HG03558 (cell line): ENCODE results near the gene C2orf74.
"Not testable (repeated sequence)": the region's sequence is repeated elsewhere in the genome, so short reads cannot be mapped to it uniquely, and the experiment has no call there.

Experiments
- ATAC-seq: cut with Tn5 transposase; IDR thresholded peaks from one replicate; pipeline ENCODE4 v1.9.1; 2021; ENCODE audit warnings: moderate number of reproducible peaks; ENCODE audit not compliant: unreplicated experiment; ENCODE audit errors: extremely low read depth

Gene C2orf74

DNA sequence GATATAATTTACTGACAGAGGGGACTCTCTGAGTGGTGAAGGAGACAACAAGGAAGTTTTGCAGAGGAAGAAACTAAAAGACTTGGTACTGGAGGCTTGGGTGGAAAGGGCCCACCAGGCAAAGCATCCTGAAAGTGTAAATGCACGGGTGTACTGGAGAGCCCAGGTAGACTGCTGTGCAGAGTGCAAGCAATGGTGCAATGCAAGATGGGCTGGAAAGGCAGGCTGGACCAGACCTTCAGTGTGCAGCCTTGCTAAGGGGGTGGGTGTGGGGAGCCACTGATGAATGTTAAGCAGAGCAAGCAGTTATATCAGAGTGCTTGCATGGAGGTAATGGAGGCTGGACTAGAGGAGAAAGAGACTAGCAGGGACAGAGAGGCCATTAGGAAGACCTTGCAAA, 10.7 kb downstream of the C2orf74 start:
- ATAC-seq: no peak

DNA sequence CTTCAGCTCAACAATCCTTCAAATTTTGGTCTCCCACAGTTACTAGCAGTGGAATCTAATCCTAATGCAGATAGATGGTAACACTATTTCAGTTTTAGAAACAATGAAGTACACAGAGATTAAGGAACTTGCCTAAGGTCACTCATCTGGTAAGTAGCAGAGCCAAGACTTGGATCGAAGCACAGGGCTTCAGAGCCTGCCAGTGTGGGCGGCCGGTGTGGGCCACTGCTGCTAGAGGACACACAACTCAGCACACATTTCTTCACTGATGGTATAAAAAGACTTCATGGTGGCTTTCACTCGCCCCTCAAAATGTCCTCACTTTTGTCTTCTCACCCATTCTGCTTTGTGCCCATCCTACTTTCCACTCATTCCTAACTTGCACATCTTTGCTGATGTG, 11.1 kb downstream of the C2orf74 start:
- ATAC-seq: no peak

DNA sequence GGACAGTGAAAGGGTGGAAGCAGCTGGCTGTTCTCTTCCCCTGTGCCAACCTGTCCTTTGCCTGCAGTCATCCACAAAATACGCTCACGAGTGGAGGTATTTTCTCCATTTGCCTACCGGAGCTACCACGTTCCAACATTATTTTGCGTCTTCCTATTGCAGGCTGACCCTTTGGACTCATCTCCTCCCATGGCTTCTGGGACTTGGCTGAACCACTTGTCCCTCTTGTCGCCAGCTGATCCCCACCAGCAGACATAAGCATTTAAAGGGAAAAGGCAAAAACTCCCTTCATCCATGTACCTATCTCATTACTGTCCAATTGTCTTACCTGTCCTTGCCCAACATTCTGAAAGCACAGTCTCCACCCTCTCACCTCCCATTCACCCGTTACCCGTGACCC, 13.0 kb downstream of the C2orf74 start:
- no peak for ATAC-seq

DNA sequence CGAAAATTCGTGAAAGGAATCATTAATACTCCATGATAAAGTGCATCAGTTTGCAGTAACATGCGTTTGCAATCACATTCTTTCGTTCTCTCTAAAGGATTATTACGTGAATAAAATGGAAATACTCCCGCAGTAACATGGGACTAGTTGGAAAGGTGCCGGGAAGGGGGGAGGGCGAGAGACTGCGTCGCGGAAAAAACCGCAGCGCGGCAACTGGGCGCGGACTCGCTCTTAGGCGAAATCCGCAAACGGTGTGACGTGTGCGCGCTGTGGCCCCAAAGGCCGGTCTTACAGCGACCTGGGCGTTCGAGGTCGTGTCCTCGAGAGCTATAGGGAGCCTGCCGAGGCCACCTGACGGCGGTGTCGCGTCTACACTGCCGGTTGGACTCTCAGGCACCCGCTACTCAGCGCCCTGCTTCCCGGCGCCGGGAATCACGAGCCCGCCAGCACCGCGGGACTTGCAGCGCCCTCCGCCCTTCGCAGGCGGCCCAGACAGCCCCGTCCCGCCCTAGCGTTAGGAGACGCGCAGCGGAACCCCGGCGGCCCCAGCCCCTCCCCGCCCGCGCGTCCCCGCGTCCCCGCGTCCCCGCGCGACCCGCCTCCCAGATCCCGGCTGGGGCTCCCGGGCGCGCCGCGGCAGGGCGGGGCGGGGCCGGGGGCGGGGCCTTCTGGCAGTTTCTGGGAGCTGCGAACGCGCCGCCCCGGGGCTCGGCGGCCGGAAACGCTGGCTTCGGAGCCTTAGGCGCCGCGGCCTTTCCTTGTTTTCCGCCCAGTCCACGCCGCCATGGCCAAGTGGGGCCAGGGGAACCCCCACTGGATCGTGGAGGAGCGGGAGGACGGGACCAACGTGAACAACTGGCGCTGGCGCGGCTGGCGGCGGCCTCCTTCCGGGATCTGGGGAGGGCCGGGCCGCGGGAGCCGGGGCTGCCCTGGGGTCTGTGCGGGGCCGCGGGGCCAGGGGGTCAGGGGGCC, 15.1 kb downstream of the C2orf74 start:
- peak; percentile 60 for ATAC-seq

DNA sequence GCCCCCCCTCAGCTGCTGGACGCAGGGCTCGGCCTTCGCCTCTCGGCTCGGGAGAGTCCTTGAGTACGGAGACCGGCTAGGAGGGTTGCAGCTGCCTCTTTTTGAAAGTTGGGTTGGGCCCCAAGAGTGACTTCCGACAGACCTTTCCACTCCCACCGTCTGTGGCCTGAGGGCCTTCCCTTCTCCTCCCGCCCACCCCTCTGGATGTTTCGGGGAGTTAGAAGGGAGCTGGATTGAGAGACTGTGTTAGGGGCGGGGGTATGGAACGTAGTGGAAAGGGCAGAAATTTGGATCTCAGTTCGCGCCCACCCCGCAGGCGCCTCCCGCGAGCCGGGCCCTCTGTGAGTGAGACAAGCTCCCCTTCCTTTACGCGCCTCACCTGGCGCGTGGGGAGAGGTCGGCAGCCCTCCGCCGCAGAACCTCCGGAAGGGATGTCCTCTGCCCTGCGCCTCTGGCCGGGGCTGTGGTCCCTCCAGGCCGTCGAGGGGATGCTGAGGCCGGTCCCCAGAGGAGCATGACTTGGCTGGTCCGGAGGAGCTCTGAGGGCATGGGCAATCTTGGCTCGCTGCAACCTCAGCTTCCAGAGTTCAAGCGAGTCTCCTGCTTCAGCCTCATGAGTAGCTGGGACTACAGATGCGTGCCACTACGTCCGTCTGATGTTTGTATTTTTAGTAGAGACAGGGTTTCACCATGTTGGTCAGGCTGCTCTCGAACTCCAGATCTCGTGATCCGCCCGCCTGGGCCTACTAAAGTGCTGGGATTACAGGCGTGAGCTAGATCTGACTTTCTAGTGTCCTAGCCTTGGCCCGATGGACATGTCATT, 15.9 kb downstream of the C2orf74 start:
- ATAC-seq: no peak

DNA sequence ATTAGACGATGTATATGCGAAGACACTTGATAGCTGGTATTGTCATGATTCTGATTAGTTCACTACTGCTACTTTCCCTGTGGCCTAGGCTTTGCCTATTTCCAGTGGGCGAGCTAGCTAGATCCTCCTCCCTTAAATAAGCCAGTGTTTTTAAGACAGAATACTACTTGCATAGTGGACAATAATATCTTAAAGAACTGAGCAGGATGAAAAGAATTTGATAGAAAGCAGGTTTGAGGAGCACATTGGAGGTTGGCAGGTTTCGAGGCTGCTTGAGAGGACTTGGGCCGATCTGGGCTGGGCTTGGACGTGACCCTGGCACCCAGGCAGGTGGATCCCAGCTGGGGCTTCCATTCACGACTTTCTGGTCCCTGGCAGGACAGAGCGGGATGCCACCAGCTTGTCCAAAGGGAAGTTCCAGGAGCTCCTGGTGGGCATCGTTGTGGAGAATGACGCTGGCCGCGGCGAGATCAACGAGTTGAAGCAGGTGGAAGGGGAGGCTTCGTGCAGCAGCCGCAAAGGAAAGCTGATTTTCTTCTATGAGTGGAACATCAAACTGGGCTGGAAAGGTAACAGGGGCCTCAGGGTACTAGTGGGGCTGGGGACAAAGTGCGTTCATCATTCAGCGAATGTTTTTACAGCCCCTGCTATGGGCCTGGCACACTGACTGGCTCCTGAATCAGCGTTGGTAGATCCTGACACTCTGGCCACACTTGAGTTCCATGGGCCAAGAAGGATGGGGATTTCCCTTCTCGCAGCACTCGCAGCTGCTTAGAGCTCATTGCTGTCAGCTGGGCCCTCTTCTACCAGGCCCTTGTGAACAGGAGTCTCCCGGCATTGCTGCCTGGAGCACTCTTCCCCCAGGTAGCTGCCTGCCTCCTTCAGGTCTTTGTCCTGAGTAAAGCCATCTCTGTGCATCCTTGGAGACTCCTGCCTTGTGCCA, 16.9 kb downstream of the C2orf74 start:
- no peak for ATAC-seq

DNA sequence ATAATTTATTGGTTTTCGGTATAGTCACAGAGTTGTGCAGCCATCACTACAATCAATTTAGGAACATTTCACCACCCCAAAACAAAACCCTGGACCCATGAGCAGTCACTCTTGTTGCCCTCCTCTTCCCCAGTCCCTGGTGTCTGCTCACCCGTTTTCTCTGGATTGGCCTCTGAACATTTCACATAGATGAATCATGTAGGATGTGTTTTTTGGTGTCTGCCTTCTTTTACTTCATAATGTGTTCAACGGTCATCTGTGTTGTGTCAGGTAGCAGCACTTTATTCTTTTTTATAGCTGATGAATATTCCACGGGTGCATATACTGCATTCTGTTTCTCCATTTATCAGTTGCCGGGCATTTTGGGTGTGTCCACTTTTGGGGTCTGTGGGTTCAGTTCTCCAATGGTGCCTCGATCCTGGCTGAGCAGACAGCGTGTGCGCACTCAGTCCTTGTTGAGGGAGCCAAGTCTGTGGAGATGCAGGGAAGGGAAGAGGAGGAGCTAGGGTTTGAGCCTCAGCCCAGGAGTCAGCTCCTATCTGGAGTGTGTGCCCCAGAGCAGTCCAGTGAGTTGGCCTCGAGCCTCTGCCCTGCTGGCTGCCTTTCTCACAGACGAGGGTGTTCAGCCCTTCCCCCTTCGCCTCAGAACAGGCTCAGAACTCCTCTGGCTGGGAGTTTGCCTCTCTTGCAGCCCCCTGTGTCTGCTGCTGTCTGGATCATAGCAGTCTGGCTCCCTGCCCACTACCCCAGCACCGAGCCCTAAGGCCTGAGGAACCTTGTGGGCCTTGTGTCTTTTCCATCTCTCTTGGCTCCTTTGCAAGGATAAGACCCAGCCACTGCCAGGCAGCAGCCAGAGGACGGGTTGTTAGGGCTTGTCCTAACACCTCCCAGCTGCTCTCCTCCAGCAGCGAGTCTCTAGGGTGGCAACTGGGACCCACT, 18.0 kb downstream of the C2orf74 start:
- no peak for ATAC-seq

DNA sequence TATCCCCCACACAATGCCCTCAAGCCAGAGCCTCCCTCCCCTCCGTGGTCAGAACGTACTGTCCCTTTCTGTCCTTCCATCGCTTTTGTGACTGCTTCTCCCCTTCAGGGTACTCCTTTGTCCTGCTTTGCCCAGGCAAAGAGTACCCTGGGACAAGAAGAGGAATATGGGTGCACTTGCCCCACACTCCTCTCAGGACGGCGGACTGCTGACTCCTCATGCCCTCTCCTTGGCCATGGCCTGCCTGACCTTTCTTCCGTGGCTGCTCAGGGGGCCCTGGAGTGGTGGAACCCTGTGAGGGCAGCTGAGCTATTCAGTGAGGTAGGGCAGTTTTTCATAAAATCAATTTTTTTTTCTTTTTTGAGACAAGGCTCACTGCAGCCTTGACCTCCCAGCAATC, 18.7 kb downstream of the C2orf74 start:
- ATAC-seq: no peak

DNA sequence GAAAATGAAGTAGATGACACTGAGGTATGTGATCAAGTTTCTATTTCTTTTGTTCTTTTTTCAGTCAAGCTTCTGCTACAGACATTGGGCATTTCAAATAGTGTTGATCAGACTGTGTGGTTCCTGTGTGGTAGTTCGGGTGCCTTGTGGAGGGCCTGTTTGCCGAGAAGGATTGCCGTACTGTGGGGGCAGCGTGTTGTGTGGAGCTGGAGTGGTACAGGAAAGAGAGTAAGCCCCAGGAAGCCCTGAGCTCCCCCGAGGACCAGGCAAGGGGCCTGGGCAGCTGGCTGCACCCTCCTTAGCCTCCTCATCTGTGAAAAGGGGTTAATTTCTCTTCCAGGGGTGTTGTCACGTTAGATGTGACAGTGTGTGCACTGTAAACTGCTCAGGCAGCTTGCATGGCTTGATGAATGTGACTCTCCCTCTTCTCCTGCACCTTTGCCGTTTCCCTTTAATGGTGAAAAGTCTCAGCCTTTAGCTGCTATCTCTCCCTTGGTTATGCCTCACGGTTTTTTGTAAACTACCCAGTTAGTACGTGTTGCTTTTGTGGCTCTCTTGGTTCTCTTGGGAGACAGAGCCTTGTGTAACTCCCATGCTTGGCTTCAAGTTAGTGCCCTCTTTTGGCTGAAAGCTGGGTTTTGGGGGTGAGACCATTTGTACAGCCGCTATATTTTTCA, 19.5 kb downstream of the C2orf74 start:
- ATAC-seq: no peak

DNA sequence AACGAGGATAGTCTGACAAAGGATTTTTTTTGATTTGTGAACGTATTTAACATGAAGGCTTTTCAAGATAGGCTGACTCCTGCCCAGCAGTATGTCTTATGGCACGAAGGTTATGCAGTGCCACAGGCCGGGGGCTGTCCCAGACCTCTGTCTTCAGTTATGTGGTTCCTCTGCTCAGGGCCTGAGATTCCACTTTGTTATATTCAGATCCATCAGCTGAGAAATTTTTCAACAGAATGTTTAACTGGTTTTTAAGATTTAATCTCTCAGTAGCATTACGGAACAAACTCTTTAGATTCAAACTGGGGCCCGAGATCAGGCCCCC, 20.0 kb downstream of the C2orf74 start:
- ATAC-seq: no peak

DNA sequence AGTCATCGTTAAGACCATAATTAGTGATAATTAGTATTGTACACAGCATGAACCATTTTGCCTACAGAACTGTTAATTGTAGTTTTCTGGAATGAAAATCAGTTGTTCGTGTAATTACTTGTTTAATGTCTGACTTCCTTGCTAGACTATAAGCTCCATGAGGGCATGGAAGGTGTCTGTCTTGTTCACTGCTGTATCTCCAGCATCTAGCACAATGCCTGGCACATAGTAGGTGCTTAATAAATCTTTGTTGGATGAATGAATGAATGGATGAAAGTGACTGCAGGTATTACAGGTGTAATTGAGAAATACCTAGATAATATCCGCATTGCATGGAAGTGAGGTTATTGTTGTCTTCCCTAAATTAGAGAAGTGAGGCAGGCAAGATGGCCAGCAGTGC, 21.8 kb downstream of the C2orf74 start:
- ATAC-seq: no peak

DNA sequence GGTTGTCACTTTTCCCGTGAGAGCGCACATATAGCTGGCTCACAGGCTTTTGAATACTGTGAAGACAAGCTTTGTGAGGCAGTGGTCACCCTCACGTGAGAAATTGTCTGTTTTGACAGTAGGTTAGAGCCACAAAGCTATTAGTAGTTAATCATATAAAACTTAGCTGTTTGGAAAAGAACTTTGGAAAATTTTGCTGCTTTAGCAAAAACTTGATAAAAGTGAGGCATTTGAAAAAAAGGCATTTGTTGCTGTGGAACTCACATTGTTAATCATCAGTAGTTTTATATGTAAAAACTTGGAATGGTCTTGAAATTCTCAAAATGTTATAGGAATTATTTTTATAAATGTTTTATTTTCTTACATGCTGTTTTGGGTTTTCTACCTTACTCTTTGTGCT, 22.3 kb downstream of the C2orf74 start:
- ATAC-seq: no peak

DNA sequence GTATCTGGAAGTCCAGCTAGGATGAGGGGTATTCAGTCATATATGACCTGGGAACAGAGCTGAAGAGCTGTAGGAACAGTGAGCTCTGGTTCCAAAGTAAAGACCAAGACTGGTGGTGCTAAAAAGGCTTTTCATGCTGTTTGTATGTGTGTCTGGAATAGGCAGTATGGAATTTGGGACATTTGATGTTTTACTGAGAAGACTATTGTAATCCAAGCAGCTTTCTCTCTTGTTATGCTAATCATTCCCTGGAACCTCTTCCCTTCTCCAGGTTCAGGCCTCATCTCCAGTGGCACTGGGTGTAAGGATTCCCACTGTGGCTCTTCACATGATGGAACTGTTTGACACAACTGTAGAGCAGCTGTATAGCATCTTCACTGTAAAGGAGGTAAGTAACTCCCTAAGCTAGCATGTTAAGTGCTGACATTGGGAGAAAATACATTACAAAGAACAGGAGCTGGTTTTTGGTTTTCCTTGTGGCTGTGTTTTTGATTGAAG, 23.3 kb downstream of the C2orf74 start:
- ATAC-seq: no peak

DNA sequence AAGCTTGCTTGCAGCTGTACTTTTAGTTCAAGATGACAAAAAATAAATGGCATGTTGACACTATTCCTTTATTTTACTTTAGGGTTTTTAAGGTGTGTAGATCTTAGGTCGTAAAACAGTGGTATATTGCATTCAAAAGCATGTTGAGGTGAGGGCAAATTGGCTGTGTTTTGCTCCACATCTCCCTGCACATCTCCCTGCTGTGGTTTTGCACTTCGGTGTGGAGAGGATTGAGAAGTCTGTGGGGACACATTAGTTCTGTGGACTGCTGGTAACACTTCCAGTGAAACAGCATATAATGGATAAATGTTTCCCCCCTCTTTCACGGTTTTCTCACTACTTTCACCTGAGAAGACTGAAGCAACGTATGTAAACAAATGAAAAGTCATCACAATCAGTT, 25.1 kb downstream of the C2orf74 start:
- ATAC-seq: no peak

DNA sequence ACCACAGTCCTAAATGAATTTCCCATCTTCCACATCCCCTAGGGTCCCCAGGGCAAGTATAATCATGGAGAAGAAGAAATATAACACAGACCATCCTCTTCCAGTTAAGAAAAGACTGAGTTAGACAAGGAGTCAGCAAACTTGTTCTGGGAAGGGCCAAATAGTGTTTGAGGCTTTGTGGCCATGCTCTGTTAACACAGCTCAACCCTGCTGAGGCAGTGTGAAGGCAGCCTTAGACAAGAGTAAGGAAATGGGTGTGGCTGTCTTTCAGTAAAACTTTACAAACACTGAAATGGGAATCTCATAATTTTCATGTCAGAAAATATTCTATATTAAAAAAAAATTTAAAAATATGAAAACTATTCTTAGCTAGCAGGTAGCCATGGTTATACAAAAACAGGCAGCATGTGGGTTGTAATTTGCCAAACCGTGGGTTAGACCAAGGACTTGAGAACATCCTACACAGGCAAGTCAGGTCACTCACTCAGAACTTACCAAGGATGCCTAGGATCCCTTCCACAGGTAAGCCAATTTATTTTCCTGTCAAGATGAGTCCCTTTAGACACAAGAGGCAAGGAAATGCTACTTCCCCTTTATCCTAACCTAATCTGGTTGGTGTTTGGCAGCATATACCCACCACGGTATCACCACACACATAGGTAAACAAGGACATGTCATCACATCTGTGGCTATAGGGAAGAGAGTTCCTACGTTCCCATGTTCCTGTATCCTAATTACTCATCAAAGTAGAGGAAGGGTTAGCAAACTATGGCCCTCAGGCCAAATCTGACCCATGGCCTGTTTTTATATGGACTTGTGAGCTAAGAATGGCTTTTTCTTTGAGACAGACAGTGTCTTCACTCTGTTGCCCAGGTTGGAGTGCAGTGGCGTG, 31.9 kb downstream of the C2orf74 start:
- no peak for ATAC-seq

DNA sequence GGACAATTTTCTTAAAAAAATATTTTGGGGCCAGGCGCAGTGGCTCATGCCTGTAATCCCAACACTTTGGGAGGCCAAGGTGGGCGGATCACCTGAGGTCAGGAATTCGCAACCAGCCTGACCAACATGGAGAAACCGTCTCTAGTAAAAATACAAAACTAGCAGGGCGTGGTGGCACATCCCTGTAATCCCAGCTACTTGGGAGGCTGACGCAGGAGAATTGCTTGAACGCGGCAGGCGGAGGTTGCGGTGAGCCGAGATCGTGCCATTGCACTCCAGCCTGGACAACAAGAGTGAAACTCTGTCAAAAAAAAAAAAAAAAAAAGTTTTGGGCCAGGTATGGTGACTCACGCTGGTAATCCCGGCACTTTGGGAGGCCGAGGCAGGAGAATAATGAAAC, 32.7 kb downstream of the C2orf74 start:
- ATAC-seq: not testable (repeated sequence)

DNA sequence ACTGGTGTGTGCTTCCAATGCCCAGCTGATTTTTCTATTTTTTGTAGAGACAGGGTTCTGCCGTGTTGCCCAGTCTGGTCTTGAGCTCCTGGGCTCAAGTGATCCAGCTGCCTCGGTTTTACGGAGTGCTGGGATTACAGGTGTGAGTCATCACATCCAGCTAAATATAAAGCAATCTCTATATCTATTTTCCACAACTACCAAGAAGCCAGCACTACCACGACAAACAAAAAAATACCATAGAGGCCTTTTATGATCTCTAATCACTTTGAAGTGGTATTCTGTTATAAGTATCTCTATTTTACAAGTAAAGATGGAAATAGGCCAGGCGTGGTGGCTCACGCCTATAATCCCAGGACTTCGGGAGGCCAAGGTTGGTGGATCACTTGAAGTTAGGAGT, 34.7 kb downstream of the C2orf74 start:
- no peak for ATAC-seq

DNA sequence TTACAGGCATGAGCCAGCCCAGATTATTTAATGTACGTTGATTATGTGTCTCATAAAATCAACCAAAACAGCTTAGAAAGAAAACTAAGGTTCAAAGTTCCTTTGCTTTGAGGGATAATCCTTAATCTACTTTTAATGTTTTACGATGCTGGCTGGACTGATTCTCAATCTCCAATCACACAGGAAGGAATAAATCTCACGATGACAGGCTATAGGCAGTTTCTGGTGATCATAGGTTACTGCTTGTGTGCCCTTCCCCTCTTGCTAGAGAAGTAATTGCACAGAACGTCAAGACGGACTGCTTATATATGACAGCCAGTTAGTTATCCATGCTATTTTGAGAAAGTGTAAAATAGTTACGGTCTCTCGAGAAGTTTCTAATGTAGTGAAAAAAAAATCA, 43.1 kb downstream of the C2orf74 start:
- ATAC-seq: no peak
